ENCODE results near the gene ENG.

Gene ENG

GRCh38 chr9:127773272-127773671 lies 81.2 kb downstream of the ENG start:
- no peak for TF ChIP-seq CTCF (IDR thresholded peaks at IDR 0.05; ENCODE audit: insufficient read depth, low read length, poor library complexity, severe bottlenecking)
- H3K36me3 ChIP-seq (ENCODE audit: control insufficient read depth, insufficient read depth, low read length) = peaks cover 6% of the 10 kb centered on the region
- no peak for DNase-seq (ENCODE audit: extremely low read depth, insufficient read length)
- H3K4me3 ChIP-seq (replicated peaks; ENCODE audit: low read depth, low read length) = no peak overlapping the region
- no peaks in the 10 kb centered on the region for H3K27me3 ChIP-seq (replicated peaks; ENCODE audit: control insufficient read depth, insufficient read depth, low read length)

GRCh38 chr9:127772603-127773002 lies 81.9 kb downstream of the ENG start:
- no peak for DNase-seq (ENCODE audit: extremely low read depth, insufficient read length)
- peaks cover 7% of the 10 kb centered on the region for H3K36me3 ChIP-seq (ENCODE audit: control insufficient read depth, insufficient read depth, low read length)
- H3K4me3 ChIP-seq (replicated peaks; ENCODE audit: low read depth, low read length) = no peak overlapping the region
- TF ChIP-seq CTCF (IDR thresholded peaks at IDR 0.05; ENCODE audit: insufficient read depth, low read length, poor library complexity, severe bottlenecking) = no peak
- no peaks in the 10 kb centered on the region for H3K27me3 ChIP-seq (replicated peaks; ENCODE audit: control insufficient read depth, insufficient read depth, low read length)

- TF ChIP-seq CTCF (IDR thresholded peaks at IDR 0.05; ENCODE audit: insufficient read depth, low read length, poor library complexity, severe bottlenecking) = no peak
- DNase-seq (ENCODE audit: extremely low read depth, insufficient read length) = no peak
- no peaks in the 10 kb centered on the region for H3K27me3 ChIP-seq (replicated peaks; ENCODE audit: control insufficient read depth, insufficient read depth, low read length)
- H3K4me3 ChIP-seq (replicated peaks; ENCODE audit: low read depth, low read length) = peak overlapping the region; percentile 67
- H3K36me3 ChIP-seq (ENCODE audit: control insufficient read depth, insufficient read depth, low read length) = peaks cover 16% of the 10 kb centered on the region
Measured at GRCh38 chr9:127771570-127772189, 82.8 kb downstream of the ENG start.

- Histone ChIP-seq H3K27me3 (replicated peaks; ENCODE audit: control insufficient read depth, insufficient read depth, low read length) (no peaks in the 10 kb centered on the region), H3K36me3 (ENCODE audit: control insufficient read depth, insufficient read depth, low read length) (peaks cover 17% of the 10 kb centered on the region), H3K4me3 (replicated peaks; ENCODE audit: low read depth, low read length) (peak overlapping the region; percentile 67)
- peak; percentile 97 for DNase-seq (ENCODE audit: extremely low read depth, insufficient read length)
- no peak for TF ChIP-seq CTCF (IDR thresholded peaks at IDR 0.05; ENCODE audit: insufficient read depth, low read length, poor library complexity, severe bottlenecking)
Measured at GRCh38 chr9:127770905-127771569, 83.4 kb downstream of the ENG start.

- no peak for DNase-seq (ENCODE audit: extremely low read depth, insufficient read length)
- no peak for TF ChIP-seq CTCF (IDR thresholded peaks at IDR 0.05; ENCODE audit: insufficient read depth, low read length, poor library complexity, severe bottlenecking)
- peak overlapping the region; percentile 67 for H3K4me3 ChIP-seq (replicated peaks; ENCODE audit: low read depth, low read length)
- H3K36me3 ChIP-seq (ENCODE audit: control insufficient read depth, insufficient read depth, low read length) = peaks cover 19% of the 10 kb centered on the region
- no peaks in the 10 kb centered on the region for H3K27me3 ChIP-seq (replicated peaks; ENCODE audit: control insufficient read depth, insufficient read depth, low read length)
Measured at GRCh38 chr9:127770583-127770904, 83.9 kb downstream of the ENG start.

Data from GM06990 (cell line).